Thyroid gland (tissue), 4 donors: ENCODE data around the gene CPO. TPM values are rescaled to one million over a fixed set of nuclear protein-coding genes. Genes with fewer than 3 reads are reported as not detected.

Experiments used
- DNase-seq, 2 donors: peaks; one replicate each; pipeline ENCODE4 v3.0.0-alpha.2; 2019
- H3K27ac ChIP-seq, 3 donors: fragments of 200-600 bp; sonication (generic); 1 replicate in 2 of 3; 2 replicates in 1 of 3; pipeline ENCODE4 v1.5.1; 2016 to 2019; ENCODE audit warnings: mild to moderate bottlenecking in 1 of 3, moderate library complexity in 1 of 3
- H3K27me3 ChIP-seq: fragments of 200-600 bp; sonication (generic); one replicate; pipeline ENCODE4 v1.5.1; 2019
- H3K36me3 ChIP-seq, 2 donors: fragments of 200-600 bp; sonication (generic); one replicate each; pipeline ENCODE4 v1.5.1; 2016 to 2019
- H3K4me1 ChIP-seq, 2 donors: fragments of 200-600 bp; sonication (generic); one replicate each; pipeline ENCODE4 v1.5.1; 2017 to 2019
- H3K4me3 ChIP-seq, 3 donors: fragments of 200-600 bp; sonication (generic); replicated peaks in 1 of 3; 1 replicate in 2 of 3; 2 replicates in 1 of 3; pipeline ENCODE4 v1.5.1; 2016; ENCODE audit warnings: mild to moderate bottlenecking in 1 of 3
- H3K9me3 ChIP-seq: fragments of 200-600 bp; sonication (generic); one replicate; pipeline ENCODE4 v1.5.1; 2017
- CTCF ChIP-seq, 6 experiments: fragments of 200-600 bp in 3 of 6; fragments of 450-650 bp in 3 of 6; sonication (generic) in 3 of 6; IDR thresholded peaks; one replicate each; pipeline ENCODE4 v1.5.1; 2016 to 2019; ENCODE audit warnings: antibody characterized with exemption in 6 of 6, mild to moderate bottlenecking in 2 of 6, inconsistent platforms in 1 of 6, moderate library complexity in 1 of 6
- POLR2A ChIP-seq, 2 donors: fragments of 450-650 bp; IDR thresholded peaks; one replicate each; pipeline ENCODE4 v1.6.1; 2017; ENCODE audit warnings: antibody characterized with exemption in 2 of 2, mild to moderate bottlenecking in 2 of 2, moderate library complexity in 1 of 2
- WGBS, 2 donors: methylation state at CpG; one replicate each; pipeline ENCODE4 v1.1.5; 2017; 5-methylcytosine and 5-hydroxymethylcytosine counted together
- intact Hi-C: fragments of 100-400 bp; cut with DNase I; formaldehyde crosslinking; loops from one replicate; pipeline ENCODE4 v1.15.1; 2023
- total RNA-seq, 4 donors: library from RNA; depleted of rRNA; stranded (reverse); fragments of >200 nt; gene quantifications; one replicate each; pipeline ENCODE4 v1.2.3, GENCODE V29; 2016

CPO gene
- total RNA-seq, 4 donors from 2014 or later: 0.40 to 2.1 (median 1.1) TPM; not detected in 1

GRCh38 chr2:206989311-206989710, 50.0 kb downstream of the CPO start:
- Histone ChIP-seq H3K27me3 (no peaks in the 10 kb centered on the region), H3K36me3 (no peaks in the 10 kb centered on the region), H3K4me3 (no peak overlapping the region), H3K4me1 (peaks cover 0 to 5% of the 10 kb centered on the region in 2 donors), H3K9me3 (no peaks in the 10 kb centered on the region), H3K27ac (no peak overlapping the region)
- TF ChIP-seq POLR2A (IDR thresholded peaks at IDR 0.05) (no peak), CTCF (IDR thresholded peaks at IDR 0.05) (peak; percentile 32 to 72 (median 50))
- DNase-seq: peak; percentile 29 to 42
- intact Hi-C loops: loop anchor here (5.0 to 10.0 kb wide), 2 partner anchors 195 to 483 kb away; no protein-coding TSS in a partner anchor
- WGBS, 2 donors: 29 to 37% methylated on average over 6 of the region's 6 CpGs

- Histone ChIP-seq H3K27me3 (no peaks in the 10 kb centered on the region), H3K27ac (no peak overlapping the region), H3K4me3 (no peak overlapping the region), H3K36me3 (no peaks in the 10 kb centered on the region), H3K9me3 (no peaks in the 10 kb centered on the region), H3K4me1 (peaks cover 0 to 7% of the 10 kb centered on the region in 2 donors)
- 73 to 74% methylated on average over 4 of the region's 4 CpGs for WGBS, 2 donors
- intact Hi-C loops: no loop called here
- no peak for DNase-seq
- TF ChIP-seq CTCF (IDR thresholded peaks at IDR 0.05) (no peak), POLR2A (IDR thresholded peaks at IDR 0.05) (no peak)
These were observed 51.0 kb downstream of the CPO start for GRCh38 chr2:206990360-206990759.

GRCh38 chr2:206991070-206991469, 51.8 kb downstream of the CPO start:
- 93 to 95% methylated on average over 2 of the region's 2 CpGs for WGBS, 2 donors
- TF ChIP-seq POLR2A (IDR thresholded peaks at IDR 0.05) (no peak), CTCF (IDR thresholded peaks at IDR 0.05) (no peak)

GRCh38 chr2:206993396-206993911, 54.1 kb downstream of the CPO start:
- WGBS, 2 donors: 85 to 90% methylated on average over 2 of the region's 2 CpGs
- no peak overlapping the region for H3K4me3 ChIP-seq
- intact Hi-C loops: no loop called here
- DNase-seq: no peak
- TF ChIP-seq POLR2A (IDR thresholded peaks at IDR 0.05): no peak
- no peak for TF ChIP-seq CTCF (IDR thresholded peaks at IDR 0.05)
- no peaks in the 10 kb centered on the region for H3K9me3 ChIP-seq
- no peaks in the 10 kb centered on the region for H3K27me3 ChIP-seq
- H3K4me1 ChIP-seq: peaks cover 0 to 7% of the 10 kb centered on the region in 2 donors
- H3K27ac ChIP-seq: no peak overlapping the region
- H3K36me3 ChIP-seq: no peaks in the 10 kb centered on the region

More at GRCh38 chr2:206991070-206991469, 51.8 kb downstream of the CPO start:
- no peaks in the 10 kb centered on the region for H3K9me3 ChIP-seq
- no peak overlapping the region for H3K27ac ChIP-seq
- no peaks in the 10 kb centered on the region for H3K36me3 ChIP-seq
- intact Hi-C loops: no loop called here
- H3K4me1 ChIP-seq: peaks cover 0 to 7% of the 10 kb centered on the region in 2 donors
- H3K4me3 ChIP-seq: no peak overlapping the region
- no peaks in the 10 kb centered on the region for H3K27me3 ChIP-seq
- DNase-seq: no peak

GRCh38 chr2:206993964-206994363, 54.6 kb downstream of the CPO start:
- Histone ChIP-seq H3K36me3 (no peaks in the 10 kb centered on the region), H3K4me3 (no peak overlapping the region), H3K27ac (no peak overlapping the region), H3K9me3 (no peaks in the 10 kb centered on the region), H3K27me3 (no peaks in the 10 kb centered on the region), H3K4me1 (peaks cover 0 to 7% of the 10 kb centered on the region in 2 donors)
- WGBS, 2 donors: 28 to 44% methylated on average over 4 of the region's 4 CpGs
- TF ChIP-seq POLR2A (IDR thresholded peaks at IDR 0.05) (no peak), CTCF (IDR thresholded peaks at IDR 0.05) (no peak)
- peak; percentile 68 to 70 for DNase-seq
- intact Hi-C loops: no loop called here
